RWPE2 (cell line): Measurements from ENCODE around the gene BRD1.

ENCODE experiments used
- ATAC-seq: fragments of 200-7000 bp; cut with Tn5 transposase; 3 replicates; pipeline ENCODE4 v1.9.1; 2021; ENCODE audit warnings: low read depth
- DNase-seq: peaks from one replicate; pipeline ENCODE4 v3.0.0-alpha.2; 2020; ENCODE audit warnings: low spot score
- H3K27ac ChIP-seq: fragments of 450-650 bp; 2 replicates; pipeline ENCODE4 v1.5.1; 2017; ENCODE audit warnings: mild to moderate bottlenecking; ENCODE audit not compliant: poor library complexity, severe bottlenecking
- H3K27me3 ChIP-seq: fragments of 250-450 bp; sonication (Bioruptor Pico); 2 replicates; pipeline ENCODE4 v1.5.1; 2021; ENCODE audit warnings: mild to moderate bottlenecking, moderate library complexity; ENCODE audit not compliant: insufficient read depth, poor library complexity, severe bottlenecking
- H3K36me3 ChIP-seq: fragments of 250-450 bp; sonication (Bioruptor Pico); 2 replicates; pipeline ENCODE4 v1.5.1; 2020; ENCODE audit warnings: low read depth, mild to moderate bottlenecking, moderate library complexity
- H3K4me1 ChIP-seq: fragments of 250-450 bp; sonication (Bioruptor Pico); 2 replicates; pipeline ENCODE4 v1.5.1; 2021; ENCODE audit warnings: mild to moderate bottlenecking, moderate library complexity; ENCODE audit not compliant: insufficient read depth, poor library complexity, severe bottlenecking
- H3K4me3 ChIP-seq: fragments of 250-450 bp; sonication (Bioruptor Pico); 2 replicates; pipeline ENCODE4 v1.5.1; 2021; ENCODE audit warnings: mild to moderate bottlenecking, moderate library complexity; ENCODE audit not compliant: severe bottlenecking
- H3K9me3 ChIP-seq: fragments of 250-450 bp; sonication (Bioruptor Pico); 2 replicates; pipeline ENCODE4 v1.5.1; 2021; ENCODE audit warnings: mild to moderate bottlenecking, moderate library complexity; ENCODE audit not compliant: severe bottlenecking
- CTCF ChIP-seq: fragments of 450-650 bp; IDR thresholded peaks from one replicate; pipeline ENCODE4 v1.5.1; 2017; ENCODE audit warnings: mild to moderate bottlenecking, moderate library complexity; ENCODE audit not compliant: poor library complexity, severe bottlenecking

The BRD1 gene

GRCh38 chr22:49803134-49803533, 24.5 kb downstream of the BRD1 start:
- no peak overlapping the region for H3K27ac ChIP-seq
- H3K4me1 ChIP-seq, result no peaks in the 10 kb centered on the region
- H3K4me3 ChIP-seq, result no peak overlapping the region
- DNase-seq (no peak), ATAC-seq (no peak)
- TF ChIP-seq CTCF, result no peak
- no peaks in the 10 kb centered on the region for H3K27me3 ChIP-seq
- H3K36me3 ChIP-seq, result peaks cover 30% of the 10 kb centered on the region
- no peaks in the 10 kb centered on the region for H3K9me3 ChIP-seq

DNA sequence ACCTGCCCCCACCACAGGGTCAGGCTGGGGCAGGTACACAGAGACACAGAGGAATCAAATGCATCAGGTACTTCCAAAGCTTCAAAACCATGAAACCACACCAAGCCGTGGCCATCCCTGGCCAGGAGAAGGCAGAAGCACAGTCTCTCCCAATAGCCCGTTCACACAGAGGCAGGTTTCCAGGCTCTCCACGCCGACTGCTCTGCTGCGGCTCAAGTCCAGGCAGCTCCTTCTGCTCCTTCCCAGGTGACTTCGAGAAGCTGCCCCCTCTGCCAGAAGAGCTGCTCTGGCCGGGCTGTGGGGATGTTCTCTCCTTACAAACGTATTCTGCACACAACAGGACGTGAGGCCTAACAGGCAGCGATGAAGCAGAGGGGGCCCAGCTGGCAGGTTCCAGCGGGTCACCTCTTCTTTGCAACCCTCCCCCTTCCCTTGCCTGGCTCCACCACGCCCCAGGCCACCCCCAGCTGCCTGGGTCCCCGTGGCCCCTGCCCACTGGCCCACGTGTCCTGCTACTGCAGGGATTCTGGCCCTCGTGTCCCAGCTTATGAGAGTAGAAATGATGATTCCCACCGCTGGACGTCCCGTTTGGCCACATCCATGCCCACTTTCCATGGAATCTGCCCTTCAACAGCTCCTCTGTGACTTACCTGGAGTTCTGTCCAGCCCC, 26.1 kb downstream of the BRD1 start:
- Histone ChIP-seq H3K27me3 (no peaks in the 10 kb centered on the region), H3K4me1 (no peaks in the 10 kb centered on the region), H3K27ac (no peak overlapping the region), H3K4me3 (no peak overlapping the region), H3K9me3 (no peaks in the 10 kb centered on the region), H3K36me3 (peaks cover 43% of the 10 kb centered on the region)
- no peak for TF ChIP-seq CTCF
- no peak for ATAC-seq
- no peak for DNase-seq

DNA sequence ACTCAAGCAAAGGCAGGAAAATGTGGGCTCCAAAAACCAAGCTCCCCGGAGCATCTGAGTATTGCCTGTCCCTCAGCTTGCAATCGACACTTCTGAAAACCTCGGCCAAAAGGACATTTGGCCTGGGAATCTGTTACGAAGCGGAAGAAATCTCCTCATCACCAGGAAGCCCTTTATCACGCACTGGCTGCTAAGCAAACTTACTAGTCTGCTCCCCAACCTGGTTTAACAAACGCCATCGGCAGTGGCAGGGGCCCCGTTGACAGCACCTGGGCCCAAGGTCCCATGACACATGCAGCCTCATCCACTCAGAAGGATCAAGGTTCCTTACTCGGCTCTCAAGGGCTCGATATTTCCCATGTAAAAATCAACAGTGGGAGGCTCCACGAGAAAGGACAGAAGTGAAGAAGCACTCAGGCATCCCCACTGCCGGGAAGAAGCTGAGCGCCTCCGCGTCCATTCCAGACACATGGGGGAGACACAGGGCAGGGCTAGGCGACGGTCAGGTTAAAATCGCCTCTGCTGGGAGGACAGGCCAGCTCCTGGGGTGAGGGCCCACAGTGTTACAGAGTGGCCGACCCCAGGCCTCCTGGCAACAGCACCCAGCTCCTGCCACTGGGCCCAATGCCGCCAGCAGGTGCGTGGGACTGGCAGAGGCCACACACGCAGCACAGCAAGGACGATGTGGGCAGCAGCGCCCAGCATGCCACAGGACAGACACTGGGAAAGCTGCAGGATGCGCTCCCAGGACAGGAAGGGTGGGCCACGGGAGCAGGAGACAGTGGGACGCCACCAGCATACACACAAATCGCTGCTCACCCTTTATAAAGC, 27.1 kb downstream of the BRD1 start:
- DNase-seq, result no peak
- Histone ChIP-seq H3K9me3 (no peaks in the 10 kb centered on the region), H3K36me3 (peaks cover 49% of the 10 kb centered on the region), H3K27me3 (no peaks in the 10 kb centered on the region), H3K4me3 (no peak overlapping the region), H3K4me1 (no peaks in the 10 kb centered on the region), H3K27ac (no peak overlapping the region)
- TF ChIP-seq CTCF, result no peak
- no peak for ATAC-seq

DNA sequence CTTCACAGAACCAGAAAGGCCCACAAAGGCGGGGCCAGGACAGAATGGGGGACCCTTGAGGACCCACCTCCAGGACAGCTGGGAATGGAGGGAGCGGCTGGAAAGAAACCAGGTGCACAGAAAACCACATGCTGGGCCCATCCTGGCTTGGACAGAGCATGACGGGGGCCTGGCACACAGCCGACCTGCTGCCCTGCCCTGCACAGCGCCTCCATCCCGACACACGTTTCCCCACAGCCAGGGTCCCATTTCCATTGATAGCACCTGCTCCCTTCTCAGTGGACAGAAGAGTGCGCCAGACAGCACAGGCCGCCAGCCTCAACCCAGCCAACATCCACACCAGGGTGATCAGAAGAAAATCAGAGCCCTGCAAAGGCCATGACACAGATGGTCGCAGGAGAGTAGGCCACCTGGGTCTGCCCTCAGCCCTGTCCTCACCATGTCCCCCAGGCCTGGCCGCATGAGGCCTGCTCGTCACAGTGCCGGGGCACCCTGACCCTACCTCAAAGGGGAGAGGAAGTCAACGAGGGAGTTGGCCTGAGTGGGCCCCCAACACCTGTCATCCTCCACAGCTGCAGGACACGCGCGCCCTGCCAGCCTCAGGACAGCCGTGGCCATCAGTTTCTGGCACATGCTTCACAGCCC, 28.1 kb downstream of the BRD1 start:
- TF ChIP-seq CTCF, result no peak
- DNase-seq, result no peak
- H3K27me3 ChIP-seq, result no peaks in the 10 kb centered on the region
- H3K9me3 ChIP-seq, result no peaks in the 10 kb centered on the region
- ATAC-seq, result no peak
- H3K36me3 ChIP-seq, result peaks cover 59% of the 10 kb centered on the region
- H3K4me3 ChIP-seq, result no peak overlapping the region
- no peak overlapping the region for H3K27ac ChIP-seq
- H3K4me1 ChIP-seq, result no peaks in the 10 kb centered on the region
